Mesothelial cell of epicardium (in vitro differentiated cells): Measurements from ENCODE around the gene PGLYRP3. TPM values are rescaled to one million over a fixed set of nuclear protein-coding genes. Genes with fewer than 3 reads are reported as not detected.

Source experiments
- DNase-seq, 2 experiments: peaks; one replicate each; pipeline ENCODE4 v3.0.0; 2021; ENCODE audit warnings: low spot score in 2 of 2; ENCODE audit not compliant: unreplicated experiment in 2 of 2
- H3K27ac Mint-ChIP-seq: 2 replicates; pipeline ENCODE4 v1.8.0; 2021; ENCODE audit warnings: mixed read lengths
- H3K27me3 Mint-ChIP-seq: 2 replicates; pipeline ENCODE4 v1.8.0; 2021; ENCODE audit warnings: low read depth, mixed read lengths
- H3K36me3 Mint-ChIP-seq: 2 replicates; pipeline ENCODE4 v1.8.0; 2021; ENCODE audit warnings: mixed read lengths
- H3K4me1 Mint-ChIP-seq: 2 replicates; pipeline ENCODE4 v1.8.0; 2021; ENCODE audit warnings: mixed read lengths
- H3K4me3 Mint-ChIP-seq: 2 replicates; pipeline ENCODE4 v1.8.0; 2021; ENCODE audit warnings: mild to moderate bottlenecking, moderate library complexity, mixed read lengths
- H3K9me3 Mint-ChIP-seq: 2 replicates; pipeline ENCODE4 v1.8.0; 2021; ENCODE audit warnings: mixed read lengths
- total RNA-seq: library from RNA; stranded (reverse); gene quantifications from 3 replicates; pipeline ENCODE4 v1.2.1, GENCODE V29; 2021
- TF ChIP-seq, protein P1 (sequence below): fragments of 200-600 bp; sonication (generic); IDR thresholded peaks from one replicate; pipeline ENCODE4 v1.5.0; 2021; ENCODE audit warnings: antibody characterized with exemption; ENCODE audit not compliant: unreplicated experiment

PGLYRP3 gene
- total RNA-seq, 1 donor from 2014 or later, result not detected

DNA sequence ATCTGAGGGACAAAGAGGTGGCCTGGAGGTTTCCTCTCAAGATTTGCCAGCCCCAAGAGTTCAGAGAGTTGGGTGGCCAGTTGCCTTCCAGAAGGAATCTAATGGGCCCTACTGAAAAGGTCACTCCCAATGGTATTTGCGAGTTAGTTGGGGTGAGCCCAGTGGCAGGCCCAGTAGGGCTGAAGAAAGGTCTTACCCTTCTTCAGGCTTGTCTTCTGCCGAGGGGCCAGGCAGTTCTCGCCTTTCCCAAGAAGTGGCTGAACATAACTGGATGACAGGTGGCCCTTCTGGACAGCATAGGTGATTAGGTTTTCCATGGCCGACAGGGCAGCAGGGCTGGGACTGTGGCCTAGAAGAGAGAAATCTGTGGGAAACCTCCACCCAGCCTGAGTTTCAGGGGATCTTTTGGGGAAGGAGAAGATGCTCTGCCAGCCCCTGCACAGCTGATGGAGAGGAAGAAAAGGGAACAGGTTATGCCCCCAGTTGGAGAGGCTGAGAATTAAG is 28.7 kb upstream of the PGLYRP3 start:
- Mint-ChIP-seq H3K4me3 (no peak overlapping the region), H3K36me3 (no peaks in the 10 kb centered on the region), H3K4me1 (peaks cover 30% of the 10 kb centered on the region), H3K27ac (no peak overlapping the region), H3K9me3 (no peaks in the 10 kb centered on the region), H3K27me3 (peaks cover 43% of the 10 kb centered on the region)
- DNase-seq, result no peak
- TF ChIP-seq, protein P1, sequence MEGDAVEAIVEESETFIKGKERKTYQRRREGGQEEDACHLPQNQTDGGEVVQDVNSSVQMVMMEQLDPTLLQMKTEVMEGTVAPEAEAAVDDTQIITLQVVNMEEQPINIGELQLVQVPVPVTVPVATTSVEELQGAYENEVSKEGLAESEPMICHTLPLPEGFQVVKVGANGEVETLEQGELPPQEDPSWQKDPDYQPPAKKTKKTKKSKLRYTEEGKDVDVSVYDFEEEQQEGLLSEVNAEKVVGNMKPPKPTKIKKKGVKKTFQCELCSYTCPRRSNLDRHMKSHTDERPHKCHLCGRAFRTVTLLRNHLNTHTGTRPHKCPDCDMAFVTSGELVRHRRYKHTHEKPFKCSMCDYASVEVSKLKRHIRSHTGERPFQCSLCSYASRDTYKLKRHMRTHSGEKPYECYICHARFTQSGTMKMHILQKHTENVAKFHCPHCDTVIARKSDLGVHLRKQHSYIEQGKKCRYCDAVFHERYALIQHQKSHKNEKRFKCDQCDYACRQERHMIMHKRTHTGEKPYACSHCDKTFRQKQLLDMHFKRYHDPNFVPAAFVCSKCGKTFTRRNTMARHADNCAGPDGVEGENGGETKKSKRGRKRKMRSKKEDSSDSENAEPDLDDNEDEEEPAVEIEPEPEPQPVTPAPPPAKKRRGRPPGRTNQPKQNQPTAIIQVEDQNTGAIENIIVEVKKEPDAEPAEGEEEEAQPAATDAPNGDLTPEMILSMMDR, result no peak

DNA sequence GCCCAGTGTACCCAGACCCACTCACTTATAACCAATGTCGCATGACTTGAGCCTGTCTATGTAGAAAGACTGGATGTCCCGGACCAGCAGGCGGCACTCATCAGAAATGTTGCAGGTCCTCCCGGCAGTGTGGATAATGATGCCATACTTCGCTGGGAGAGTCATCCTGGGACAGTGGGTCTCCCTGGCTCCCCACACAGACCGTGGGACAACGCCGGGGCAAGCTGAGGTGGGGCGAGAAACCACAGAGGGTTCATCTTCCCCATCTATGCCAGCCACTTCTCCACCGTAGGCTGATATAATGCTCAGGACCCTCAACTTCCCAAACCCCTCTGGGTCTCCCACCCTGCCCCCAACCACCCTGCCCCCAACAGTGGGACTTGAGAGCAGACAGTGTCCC is 27.6 kb upstream of the PGLYRP3 start:
- H3K9me3 Mint-ChIP-seq, result no peaks in the 10 kb centered on the region

DNA sequence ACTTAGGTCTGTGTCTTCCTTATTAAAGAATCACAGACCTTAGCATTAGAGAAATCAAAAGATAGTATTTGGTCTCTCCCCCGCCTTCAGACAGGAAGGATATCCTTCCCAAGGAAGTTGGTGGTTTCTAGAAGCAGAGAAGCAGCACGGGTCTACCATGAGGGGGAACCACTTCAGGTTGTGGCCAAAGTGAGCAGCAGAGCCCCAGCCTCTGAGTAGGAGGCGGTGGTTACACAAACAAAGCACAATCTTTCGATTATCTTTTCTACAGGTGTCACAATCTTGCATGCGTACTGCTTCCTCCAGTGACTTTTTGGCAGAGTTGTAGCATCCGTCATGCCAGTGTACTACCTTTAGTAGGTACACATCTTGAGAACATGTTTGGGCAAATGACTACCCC is 27.1 kb upstream of the PGLYRP3 start:
- peaks cover 28% of the 10 kb centered on the region for H3K4me1 Mint-ChIP-seq
- no peaks in the 10 kb centered on the region for H3K36me3 Mint-ChIP-seq
- no peak for DNase-seq
- peaks cover 32% of the 10 kb centered on the region for H3K27me3 Mint-ChIP-seq
- no peaks in the 10 kb centered on the region for H3K9me3 Mint-ChIP-seq
- no peak overlapping the region for H3K27ac Mint-ChIP-seq
- TF ChIP-seq, protein P1, result no peak
- H3K4me3 Mint-ChIP-seq, result no peak overlapping the region

More for the DNA sequence above, 27.6 kb upstream of the PGLYRP3 start:
- H3K4me1 Mint-ChIP-seq, result peaks cover 28% of the 10 kb centered on the region
- DNase-seq, result no peak
- no peak overlapping the region for H3K27ac Mint-ChIP-seq
- no peak overlapping the region for H3K4me3 Mint-ChIP-seq
- peaks cover 33% of the 10 kb centered on the region for H3K27me3 Mint-ChIP-seq
- TF ChIP-seq, protein P1, result no peak
- H3K36me3 Mint-ChIP-seq, result no peaks in the 10 kb centered on the region

DNA sequence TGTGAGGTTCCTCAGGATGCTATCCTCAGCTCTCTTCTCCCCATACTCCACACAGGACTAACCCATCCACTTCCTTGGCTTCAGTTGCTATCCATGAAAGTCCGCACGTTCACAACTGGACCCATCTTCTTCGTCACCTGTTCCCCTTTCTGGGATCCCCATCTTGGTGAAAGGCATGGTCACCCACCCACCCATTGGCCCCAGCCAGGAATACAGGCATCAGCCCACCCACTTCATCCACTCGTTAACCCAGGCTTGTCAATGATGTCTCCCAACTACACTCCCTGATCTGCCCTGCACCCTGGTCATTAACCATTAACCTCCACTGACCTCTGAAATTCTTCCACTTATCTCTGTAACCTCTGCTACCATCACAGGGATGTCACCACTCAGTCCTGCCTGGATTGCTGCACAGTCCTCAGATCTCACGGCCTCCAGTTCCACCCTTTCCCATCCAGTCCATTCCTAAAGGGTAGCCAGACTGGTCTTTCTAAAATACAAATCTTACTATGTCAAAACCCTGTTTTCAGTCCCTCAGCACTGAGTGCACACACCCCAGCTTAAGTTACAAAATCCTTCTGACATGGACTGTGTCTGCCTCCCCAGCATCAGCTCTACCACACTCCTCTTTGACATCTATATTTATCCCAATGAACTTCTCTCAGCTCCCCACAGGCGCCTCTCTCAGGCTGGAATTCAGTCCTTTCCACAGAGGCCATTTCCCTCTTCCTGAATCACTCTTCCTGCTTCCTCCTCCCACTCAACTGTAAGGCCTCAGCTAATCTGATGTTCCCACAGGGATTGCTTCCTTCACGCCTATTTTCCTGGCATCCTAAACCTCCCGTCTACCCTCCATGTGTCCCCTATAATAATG is 25.5 kb upstream of the PGLYRP3 start:
- no peak overlapping the region for H3K4me3 Mint-ChIP-seq
- peaks cover 8% of the 10 kb centered on the region for H3K9me3 Mint-ChIP-seq
- H3K36me3 Mint-ChIP-seq, result no peaks in the 10 kb centered on the region
- no peak for DNase-seq
- peaks cover 35% of the 10 kb centered on the region for H3K27me3 Mint-ChIP-seq
- peaks cover 12% of the 10 kb centered on the region for H3K4me1 Mint-ChIP-seq
- H3K27ac Mint-ChIP-seq, result no peak overlapping the region
- TF ChIP-seq, protein P1, result no peak

DNA sequence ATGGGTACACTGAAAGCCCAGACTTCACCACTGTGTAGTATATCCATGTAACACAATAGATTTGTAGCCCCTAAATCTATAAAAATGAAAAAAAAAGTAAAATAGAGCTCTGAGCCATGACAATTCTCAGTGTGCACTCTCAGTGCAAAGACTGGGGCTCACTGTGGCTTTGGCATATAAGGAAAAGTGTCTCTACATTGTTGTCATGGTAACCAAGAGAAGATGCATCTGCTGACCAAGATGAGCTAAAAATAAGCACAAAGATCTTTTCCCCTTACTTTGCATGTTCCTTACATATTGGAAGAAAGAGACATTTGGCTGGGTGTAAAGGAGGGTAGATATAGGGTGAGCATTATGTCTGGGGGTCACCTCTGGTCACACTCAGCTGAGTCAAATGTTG is 23.9 kb upstream of the PGLYRP3 start:
- Mint-ChIP-seq H3K36me3 (no peaks in the 10 kb centered on the region), H3K27me3 (peaks cover 37% of the 10 kb centered on the region), H3K4me3 (no peak overlapping the region), H3K4me1 (no peaks in the 10 kb centered on the region), H3K9me3 (peaks cover 23% of the 10 kb centered on the region), H3K27ac (no peak overlapping the region)
- no peak for DNase-seq
- TF ChIP-seq, protein P1, result no peak
